Body of pancreas (tissue), 4 donors: ENCODE data around the gene MRPL34.

ENCODE experiments used
- CTCF ChIP-seq, 7 experiments: fragments of 450-650 bp in 4 of 7; fragments of 200-600 bp in 3 of 7; sonication (generic) in 3 of 7; IDR thresholded peaks; one replicate each; pipeline ENCODE4 v1.5.1; 2016 to 2019; ENCODE audit warnings: antibody characterized with exemption in 7 of 7
- POLR2A ChIP-seq, 3 donors: fragments of 450-650 bp; IDR thresholded peaks; one replicate each; pipeline ENCODE4 v1.6.1; 2016; ENCODE audit warnings: antibody characterized with exemption in 3 of 3, mild to moderate bottlenecking in 2 of 3

DNA sequence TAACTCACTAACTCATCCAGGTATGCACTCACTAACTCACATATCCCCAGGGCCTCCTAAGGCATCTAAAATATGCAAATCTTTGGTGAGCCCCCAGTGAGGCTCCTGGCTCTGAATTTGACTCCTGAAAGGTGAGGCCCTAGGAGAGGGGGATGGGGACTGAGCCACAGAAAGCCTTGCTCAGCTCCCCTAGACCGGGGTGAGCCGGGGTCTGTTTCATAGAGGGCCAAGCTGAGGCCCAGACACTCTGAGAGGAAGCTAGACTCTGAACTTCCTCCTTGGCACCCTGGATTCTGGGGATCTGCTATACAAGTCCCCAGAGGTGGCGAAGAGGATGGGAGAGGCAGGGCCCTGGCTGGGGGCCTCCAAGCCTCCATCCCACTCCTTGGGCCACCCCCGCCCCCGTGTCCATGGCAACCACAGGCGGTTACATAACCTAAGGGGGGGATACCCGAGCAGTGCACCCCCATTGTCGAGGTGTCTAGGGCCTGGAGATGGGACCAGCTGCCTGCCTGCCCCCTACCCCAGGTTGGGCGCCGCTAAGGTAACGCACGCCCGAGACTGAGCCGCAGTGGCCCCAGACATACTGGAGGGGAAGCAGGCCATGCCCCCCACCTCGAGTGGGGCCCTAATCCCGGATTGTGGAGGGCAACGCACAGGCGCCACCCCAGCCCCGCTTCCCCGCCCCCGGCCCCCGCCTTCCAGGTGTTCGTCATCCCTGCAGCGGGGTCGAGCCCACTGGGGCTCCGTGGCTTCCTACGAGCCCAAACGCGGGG is 3.1 kb upstream of the MRPL34 start:
- TF ChIP-seq CTCF (IDR thresholded peaks at IDR 0.05), result no peak
- TF ChIP-seq POLR2A (IDR thresholded peaks at IDR 0.05), result no peak
